GM12873 (cell line): ENCODE data around the gene MCRS1.

Experiments used
- CTCF ChIP-seq: IDR thresholded peaks from 2 replicates; pipeline ENCODE4 v1.5.1; 2012; ENCODE audit warnings: low read depth, mild to moderate bottlenecking, moderate library complexity, low read length, control low read depth; ENCODE audit not compliant: insufficient read depth; ENCODE audit errors: missing control alignments

Gene MCRS1

GRCh38 chr12:49552425-49552824, 15.5 kb downstream of the MCRS1 start:
- no peak for TF ChIP-seq CTCF

- TF ChIP-seq CTCF, result no peak
Observed at GRCh38 chr12:49552014-49552413, 15.9 kb downstream of the MCRS1 start.

DNA sequence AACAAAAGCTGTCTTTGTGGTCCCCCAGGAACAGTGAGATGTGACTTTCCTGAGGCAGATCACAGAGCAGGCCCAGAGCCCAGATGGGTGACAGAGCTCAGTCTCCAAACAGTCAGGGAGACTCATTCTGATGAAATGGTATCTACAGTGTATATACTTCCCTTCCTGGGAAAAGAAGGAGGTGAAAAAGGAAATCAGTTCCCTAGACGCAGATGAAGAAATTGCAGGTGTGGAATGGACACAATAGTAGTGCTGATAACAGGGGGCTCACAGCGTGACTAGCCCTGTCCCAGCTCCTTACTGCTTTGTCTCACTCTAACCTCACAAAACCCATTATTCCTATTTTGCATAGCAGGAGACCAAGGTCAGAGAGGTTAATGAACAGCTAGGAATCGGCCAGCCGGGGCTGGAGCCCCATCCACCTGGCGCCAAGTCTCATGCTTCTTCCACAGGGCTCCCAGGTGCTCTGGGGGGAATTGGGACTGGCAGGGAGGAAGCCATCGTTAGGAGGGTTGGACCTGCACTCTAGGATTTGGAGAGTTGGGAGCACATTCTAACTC, 17.2 kb downstream of the MCRS1 start:
- no peak for TF ChIP-seq CTCF

DNA sequence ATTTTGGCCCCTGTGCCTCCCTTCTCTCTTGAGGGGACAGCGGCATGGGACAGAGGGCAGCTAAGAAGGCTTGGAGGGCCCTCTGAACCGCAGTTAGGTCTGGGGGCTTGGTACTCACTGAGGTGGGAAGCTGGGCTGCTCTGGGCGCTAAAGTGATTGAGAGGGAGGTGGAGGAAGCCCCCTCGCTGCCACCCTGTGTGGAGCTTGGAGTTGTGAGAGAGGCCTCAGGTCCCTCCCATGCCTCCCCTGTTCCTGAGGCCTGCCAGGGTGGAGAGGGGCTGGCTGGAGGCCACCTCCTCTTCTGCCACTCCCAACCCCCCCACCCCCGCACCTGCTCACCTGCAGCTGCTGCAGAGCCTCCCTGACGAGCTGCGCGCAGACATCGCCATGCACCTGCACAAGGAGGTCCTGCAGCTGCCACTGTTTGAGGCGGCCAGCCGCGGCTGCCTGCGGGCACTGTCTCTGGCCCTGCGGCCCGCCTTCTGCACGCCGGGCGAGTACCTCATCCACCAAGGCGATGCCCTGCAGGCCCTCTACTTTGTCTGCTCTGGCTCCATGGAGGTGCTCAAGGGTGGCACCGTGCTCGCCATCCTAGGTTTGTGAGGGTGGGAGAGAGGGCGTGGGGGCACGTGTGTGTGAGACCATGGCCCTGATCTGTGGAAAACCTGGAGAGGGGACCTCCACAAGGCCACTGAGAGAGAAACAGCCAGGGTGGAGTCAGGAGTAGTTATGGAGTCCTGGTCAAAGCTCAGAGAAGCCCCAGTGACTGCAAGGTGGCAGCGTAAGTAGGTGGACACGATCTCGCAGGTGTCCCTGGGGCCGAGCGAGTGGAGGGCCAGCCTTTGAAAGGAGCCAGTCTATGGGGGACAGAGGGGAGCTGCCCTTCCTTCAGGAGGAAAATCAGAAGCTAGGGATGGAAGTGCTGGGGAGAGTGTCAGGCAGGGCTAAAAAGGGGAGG, 17.9 kb downstream of the MCRS1 start:
- no peak for TF ChIP-seq CTCF

DNA sequence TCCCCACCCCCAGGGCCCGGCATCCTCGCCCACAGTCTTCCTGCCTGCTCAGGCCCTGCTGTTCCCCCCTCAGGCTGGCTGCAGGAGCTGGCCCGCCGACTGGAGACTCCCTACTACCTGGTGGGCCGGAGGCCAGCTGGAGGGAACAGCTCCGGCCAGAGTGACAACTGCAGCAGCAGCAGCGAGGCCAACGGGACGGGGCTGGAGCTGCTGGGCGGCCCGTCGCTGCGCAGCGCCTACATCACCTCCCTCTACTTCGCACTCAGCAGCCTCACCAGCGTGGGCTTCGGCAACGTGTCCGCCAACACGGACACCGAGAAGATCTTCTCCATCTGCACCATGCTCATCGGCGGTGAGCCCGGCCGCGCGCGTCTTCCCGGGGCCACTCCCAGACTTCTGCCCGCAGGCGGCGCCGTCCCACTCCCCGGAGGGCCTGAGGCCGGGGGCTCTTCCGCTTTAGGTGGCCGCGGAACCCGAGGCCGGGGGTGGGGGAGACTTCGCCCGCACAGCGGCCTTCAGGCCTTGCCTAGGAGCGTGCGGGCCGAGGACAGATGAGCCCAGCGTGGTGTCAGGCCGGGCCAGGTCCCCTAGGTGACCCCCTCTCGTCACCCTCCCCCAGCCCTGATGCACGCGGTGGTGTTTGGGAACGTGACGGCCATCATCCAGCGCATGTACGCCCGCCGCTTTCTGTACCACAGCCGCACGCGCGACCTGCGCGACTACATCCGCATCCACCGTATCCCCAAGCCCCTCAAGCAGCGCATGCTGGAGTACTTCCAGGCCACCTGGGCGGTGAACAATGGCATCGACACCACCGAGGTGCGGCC, 18.9 kb downstream of the MCRS1 start:
- TF ChIP-seq CTCF, result peak; percentile 39

- no peak for TF ChIP-seq CTCF
Observed at GRCh38 chr12:49548481-49548821, 19.5 kb downstream of the MCRS1 start.

- TF ChIP-seq CTCF, result no peak
Observed at GRCh38 chr12:49547090-49547690, 20.8 kb downstream of the MCRS1 start.
